LNCaP clone FGC (cell line): ENCODE data around the gene SEC24C.

Experiments used
- DNase-seq: peaks from one replicate; pipeline ENCODE4 v3.0.0-alpha.2; 2011; ENCODE audit warnings: low read depth
- H3K4me3 ChIP-seq: 2 replicates; pipeline ENCODE4 v1.5.1; 2011; ENCODE audit warnings: mild to moderate bottlenecking, low read depth, low read length, control low read depth
- CTCF ChIP-seq: IDR thresholded peaks from 2 replicates; pipeline ENCODE4 v1.5.1; 2012; ENCODE audit warnings: mild to moderate bottlenecking; ENCODE audit not compliant: control insufficient read depth, insufficient read depth; ENCODE audit errors: extremely low read depth

Gene SEC24C

GRCh38 chr10:73772281-73773151 lies 28.3 kb downstream of the SEC24C start:
- H3K4me3 ChIP-seq = peak overlapping the region; percentile 80
- peak; percentile 74 for DNase-seq
- TF ChIP-seq CTCF = no peak

DNA sequence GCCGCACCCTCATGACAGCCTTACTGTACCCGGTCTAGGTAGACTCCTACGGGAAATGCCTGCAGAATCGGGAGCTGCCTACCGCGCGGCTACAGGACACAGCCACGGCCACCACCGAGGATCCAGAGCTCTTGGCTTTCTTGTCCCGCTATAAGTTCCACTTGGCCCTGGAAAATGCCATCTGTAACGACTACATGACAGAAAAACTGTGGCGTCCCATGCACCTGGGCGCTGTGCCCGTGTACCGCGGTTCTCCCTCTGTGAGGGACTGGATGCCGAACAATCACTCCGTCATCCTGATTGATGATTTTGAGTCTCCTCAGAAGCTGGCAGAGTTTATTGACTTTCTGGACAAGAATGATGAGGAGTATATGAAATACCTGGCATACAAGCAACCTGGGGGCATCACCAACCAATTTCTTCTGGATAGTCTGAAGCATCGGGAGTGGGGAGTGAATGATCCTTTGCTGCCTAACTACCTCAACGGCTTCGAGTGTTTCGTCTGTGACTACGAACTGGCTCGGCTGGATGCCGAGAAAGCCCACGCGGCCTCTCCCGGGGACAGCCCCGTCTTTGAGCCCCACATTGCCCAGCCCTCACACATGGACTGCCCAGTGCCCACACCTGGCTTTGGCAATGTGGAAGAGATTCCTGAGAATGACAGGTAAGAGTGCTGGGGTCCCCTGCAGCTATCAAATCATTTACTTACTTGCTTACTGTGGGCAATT lies 29.1 kb downstream of the SEC24C start:
- no peak for TF ChIP-seq CTCF
- no peak for DNase-seq
- H3K4me3 ChIP-seq = peak overlapping the region; percentile 80

- peak overlapping the region; percentile 80 for H3K4me3 ChIP-seq
These were observed 30.5 kb downstream of the SEC24C start for GRCh38 chr10:73774637-73775036.

DNA sequence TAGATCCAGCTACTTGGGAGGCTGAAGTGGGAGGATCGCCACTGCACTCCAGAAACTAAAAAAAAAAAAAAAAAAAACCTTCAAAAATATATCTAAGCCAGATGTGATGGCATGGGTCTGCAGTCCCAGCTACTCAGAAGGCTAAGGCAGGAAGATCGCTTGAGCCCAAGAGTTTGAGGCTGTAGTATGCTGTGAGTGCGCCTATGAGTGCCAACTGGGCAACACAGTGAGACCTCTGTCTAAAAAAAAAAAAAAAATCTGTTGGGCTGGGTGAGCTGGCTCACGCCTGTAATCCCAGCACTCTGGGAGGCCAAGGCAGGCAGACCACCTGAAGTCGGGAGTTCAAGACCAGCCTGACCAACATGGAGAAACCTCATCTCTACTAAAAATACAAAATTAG lies 34.8 kb downstream of the SEC24C start:
- TF ChIP-seq CTCF = no peak
- no peak for DNase-seq
- H3K4me3 ChIP-seq = no peak overlapping the region

More at GRCh38 chr10:73774637-73775036, 30.5 kb downstream of the SEC24C start:
- TF ChIP-seq CTCF = peak; percentile 14; the same call in 1 of the 2 replicates
- DNase-seq = no peak

DNA sequence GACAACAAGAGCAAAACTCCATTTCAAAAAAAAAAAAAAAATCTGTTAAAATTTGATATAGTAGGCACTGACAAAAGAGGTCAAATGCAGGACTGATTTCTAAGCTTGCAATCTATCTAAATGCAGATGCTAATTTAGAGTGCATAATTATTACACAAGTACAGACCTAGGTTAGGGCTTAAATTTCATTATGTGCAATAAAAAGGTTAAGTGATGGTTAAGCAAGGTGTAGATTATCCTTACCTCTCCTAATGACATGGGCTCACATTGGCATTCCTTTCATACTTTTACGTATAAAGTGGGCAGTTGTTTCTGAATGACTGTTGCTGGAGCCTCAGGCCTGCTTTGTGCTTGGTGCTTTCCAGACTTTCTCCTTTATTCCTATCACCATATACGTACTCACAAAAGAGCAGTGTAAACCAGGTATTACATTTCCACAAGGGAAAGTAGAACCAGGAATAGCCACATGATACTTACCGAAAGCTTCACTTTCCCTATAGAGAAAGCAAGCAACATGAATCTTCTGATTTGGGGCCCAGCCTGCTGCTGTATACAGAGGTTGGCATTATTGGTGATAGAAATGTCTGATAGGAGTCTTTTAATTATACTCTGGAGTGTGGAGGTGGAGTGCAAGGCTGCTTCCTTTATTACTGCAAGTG lies 35.5 kb downstream of the SEC24C start:
- no peak for DNase-seq
- H3K4me3 ChIP-seq = no peak overlapping the region
- TF ChIP-seq CTCF = no peak

GRCh38 chr10:73780301-73780700 lies 36.1 kb downstream of the SEC24C start:
- H3K4me3 ChIP-seq = peak overlapping the region; percentile 98
- DNase-seq = no peak
- TF ChIP-seq CTCF = no peak
